ENCODE data around the gene DNAJC18.

The DNAJC18 gene

GRCh38 chr5:139438707-139439012, 665 bp downstream of the DNAJC18 start:
- no peak for DNase-seq (ENCODE audit: low read depth)
- H3K4me3 ChIP-seq (ENCODE audit: control insufficient read depth, low read depth, low read length) = peak overlapping the region; percentile 99
- no peak for TF ChIP-seq CTCF (conservative IDR thresholded peaks at IDR 0.05; ENCODE audit: control insufficient read depth, insufficient read depth, low read depth, low read length)

GRCh38 chr5:139435676-139436075, 3.6 kb downstream of the DNAJC18 start:
- H3K4me3 ChIP-seq (ENCODE audit: control insufficient read depth, low read depth, low read length) = no peak overlapping the region

GRCh38 chr5:139431706-139432105, 7.6 kb downstream of the DNAJC18 start:
- TF ChIP-seq CTCF (conservative IDR thresholded peaks at IDR 0.05; ENCODE audit: control insufficient read depth, insufficient read depth, low read depth, low read length) = no peak
- DNase-seq (ENCODE audit: low read depth) = no peak
- no peak overlapping the region for H3K4me3 ChIP-seq (ENCODE audit: control insufficient read depth, low read depth, low read length)

More at GRCh38 chr5:139435676-139436075, 3.6 kb downstream of the DNAJC18 start:
- no peak for TF ChIP-seq CTCF (conservative IDR thresholded peaks at IDR 0.05; ENCODE audit: control insufficient read depth, insufficient read depth, low read depth, low read length)
- DNase-seq (ENCODE audit: low read depth) = no peak

- H3K4me3 ChIP-seq (ENCODE audit: control insufficient read depth, low read depth, low read length) = no peak overlapping the region
- no peak for DNase-seq (ENCODE audit: low read depth)
- no peak for TF ChIP-seq CTCF (conservative IDR thresholded peaks at IDR 0.05; ENCODE audit: control insufficient read depth, insufficient read depth, low read depth, low read length)
These were observed 9.3 kb downstream of the DNAJC18 start for GRCh38 chr5:139430015-139430414.

- no peak overlapping the region for H3K4me3 ChIP-seq (ENCODE audit: control insufficient read depth, low read depth, low read length)
- DNase-seq (ENCODE audit: low read depth) = no peak
- TF ChIP-seq CTCF (conservative IDR thresholded peaks at IDR 0.05; ENCODE audit: control insufficient read depth, insufficient read depth, low read depth, low read length) = no peak
These were observed 13.0 kb downstream of the DNAJC18 start for GRCh38 chr5:139426203-139426885.

- no peak overlapping the region for H3K4me3 ChIP-seq (ENCODE audit: control insufficient read depth, low read depth, low read length)
- no peak for DNase-seq (ENCODE audit: low read depth)
- TF ChIP-seq CTCF (conservative IDR thresholded peaks at IDR 0.05; ENCODE audit: control insufficient read depth, insufficient read depth, low read depth, low read length) = no peak
These were observed 13.8 kb downstream of the DNAJC18 start for GRCh38 chr5:139425497-139425896.

Data from fibroblast of mammary gland (primary cell).